Lung (tissue), 12 donors: ENCODE measurements around the gene NEUROD6. TPM values are rescaled to one million over a fixed set of nuclear protein-coding genes. Genes with fewer than 3 reads are reported as not detected.

Experiments used
- ATAC-seq: fragments of 200-7000 bp; cut with Tn5 transposase; one replicate; pipeline ENCODE4 v1.9.1; 2020; ENCODE audit warnings: moderate number of reproducible peaks; ENCODE audit not compliant: insufficient read depth, low FRiP score
- DNase-seq, 3 donors: peaks; one replicate each; pipeline ENCODE4 v3.0.0-alpha.2; 2013 to 2017
- H3K27ac ChIP-seq, 2 donors: one replicate each; pipeline ENCODE4 v1.5.1; 2013; ENCODE audit warnings: mild to moderate bottlenecking in 2 of 2, moderate library complexity in 2 of 2, control low read depth in 1 of 2, inconsistent platforms in 1 of 2, low read depth in 1 of 2, low read length in 1 of 2
- H3K27me3 ChIP-seq, 3 donors: one replicate each; pipeline ENCODE4 v1.5.1; 2013; ENCODE audit warnings: low read length in 2 of 3; ENCODE audit not compliant: control insufficient read depth in 3 of 3, insufficient read depth in 3 of 3
- H3K36me3 ChIP-seq, 4 donors: one replicate each; pipeline ENCODE4 v1.5.1; 2013; ENCODE audit warnings: low read length in 4 of 4, mild to moderate bottlenecking in 1 of 4, moderate library complexity in 1 of 4; ENCODE audit not compliant: control insufficient read depth in 4 of 4, insufficient read depth in 4 of 4
- H3K4me1 ChIP-seq, 5 donors: one replicate each; pipeline ENCODE4 v1.5.1; 2013; ENCODE audit warnings: low read length in 5 of 5, mild to moderate bottlenecking in 2 of 5, moderate library complexity in 1 of 5; ENCODE audit not compliant: control insufficient read depth in 5 of 5, insufficient read depth in 5 of 5
- H3K4me3 ChIP-seq: one replicate; pipeline ENCODE4 v1.5.1; 2013; ENCODE audit warnings: mild to moderate bottlenecking, control low read depth, moderate library complexity
- H3K9ac ChIP-seq, 2 donors: one replicate each; pipeline ENCODE4 v1.5.1; 2013; ENCODE audit warnings: low read length in 2 of 2, control low read depth in 1 of 2; ENCODE audit not compliant: insufficient read depth in 1 of 2
- H3K9me3 ChIP-seq, 4 donors: one replicate each; pipeline ENCODE4 v1.5.1; 2013; ENCODE audit warnings: low read length in 3 of 4, mild to moderate bottlenecking in 1 of 4, moderate library complexity in 1 of 4; ENCODE audit not compliant: control insufficient read depth in 4 of 4, insufficient read depth in 3 of 4
- WGBS, 2 donors: extraction: QIAGEN DNeasy Blood & Tissue Kit; methylation state at CpG; one replicate each; pipeline ENCODE4 v1.1.7; 2013; 5-methylcytosine and 5-hydroxymethylcytosine counted together
- polyA plus RNA-seq, 2 donors: library from polyadenylated mRNA; stranded (reverse); fragments of 200-250 nt; gene quantifications; one replicate each; pipeline ENCODE4 v1.2.1, GENCODE V29; 2013
- total RNA-seq, 2 donors: library from RNA; depleted of rRNA in 1 of 2; stranded (reverse); fragments of >200 nt in 1 of 2; gene quantifications; one replicate each; pipeline ENCODE4 v1.2.1, GENCODE V29; 2014 to 2021
- TF ChIP-seq, protein P1 (sequence below): IDR thresholded peaks from 2 replicates; pipeline ENCODE4 v1.5.1; 2012; ENCODE audit warnings: mild to moderate bottlenecking; ENCODE audit errors: control extremely low read depth, extremely low read depth
- donor health status: control.
- donor health status: control.
- donor health status: Bipolar disorder and iron deficiency.
- donor health status: healthy.
- donor health status: DM: yes; HTN: yes; CAD: no.

The NEUROD6 gene
- total and polyA plus RNA-seq, 4 donors = not detected

DNA sequence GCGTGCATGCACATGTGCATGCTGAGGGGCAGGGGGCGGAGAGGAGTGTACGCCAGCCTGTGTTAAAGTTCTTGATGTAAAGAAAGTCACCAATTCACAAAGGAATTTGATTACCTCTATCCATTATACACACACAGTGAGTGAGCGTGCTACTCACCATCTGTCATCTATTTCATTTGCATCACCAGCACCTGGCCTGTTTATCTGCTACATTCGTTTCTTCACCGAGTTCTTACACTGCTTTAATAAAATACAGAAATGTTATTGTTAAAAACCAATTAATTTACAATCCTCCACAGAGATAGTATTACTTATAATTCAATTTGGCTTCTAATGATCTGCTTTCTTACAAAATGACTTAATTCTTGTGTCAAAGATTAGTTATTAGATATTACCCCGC, 32.6 kb downstream of the NEUROD6 start:
- Histone ChIP-seq H3K27me3 (no peaks in the 10 kb centered on the region), H3K36me3 (no peaks in the 10 kb centered on the region), H3K27ac (no peak overlapping the region), H3K9ac (no peak overlapping the region), H3K9me3 (no peaks in the 10 kb centered on the region), H3K4me1 (peaks cover 0 to 38% (median 12%) of the 10 kb centered on the region in 5 donors), H3K4me3 (no peak overlapping the region)
- 76 to 92% methylated on average over 7 of the region's 7 CpGs for WGBS, 2 donors
- ATAC-seq (no peak), DNase-seq (no peak)
- TF ChIP-seq, protein P1, sequence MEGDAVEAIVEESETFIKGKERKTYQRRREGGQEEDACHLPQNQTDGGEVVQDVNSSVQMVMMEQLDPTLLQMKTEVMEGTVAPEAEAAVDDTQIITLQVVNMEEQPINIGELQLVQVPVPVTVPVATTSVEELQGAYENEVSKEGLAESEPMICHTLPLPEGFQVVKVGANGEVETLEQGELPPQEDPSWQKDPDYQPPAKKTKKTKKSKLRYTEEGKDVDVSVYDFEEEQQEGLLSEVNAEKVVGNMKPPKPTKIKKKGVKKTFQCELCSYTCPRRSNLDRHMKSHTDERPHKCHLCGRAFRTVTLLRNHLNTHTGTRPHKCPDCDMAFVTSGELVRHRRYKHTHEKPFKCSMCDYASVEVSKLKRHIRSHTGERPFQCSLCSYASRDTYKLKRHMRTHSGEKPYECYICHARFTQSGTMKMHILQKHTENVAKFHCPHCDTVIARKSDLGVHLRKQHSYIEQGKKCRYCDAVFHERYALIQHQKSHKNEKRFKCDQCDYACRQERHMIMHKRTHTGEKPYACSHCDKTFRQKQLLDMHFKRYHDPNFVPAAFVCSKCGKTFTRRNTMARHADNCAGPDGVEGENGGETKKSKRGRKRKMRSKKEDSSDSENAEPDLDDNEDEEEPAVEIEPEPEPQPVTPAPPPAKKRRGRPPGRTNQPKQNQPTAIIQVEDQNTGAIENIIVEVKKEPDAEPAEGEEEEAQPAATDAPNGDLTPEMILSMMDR = no peak

DNA sequence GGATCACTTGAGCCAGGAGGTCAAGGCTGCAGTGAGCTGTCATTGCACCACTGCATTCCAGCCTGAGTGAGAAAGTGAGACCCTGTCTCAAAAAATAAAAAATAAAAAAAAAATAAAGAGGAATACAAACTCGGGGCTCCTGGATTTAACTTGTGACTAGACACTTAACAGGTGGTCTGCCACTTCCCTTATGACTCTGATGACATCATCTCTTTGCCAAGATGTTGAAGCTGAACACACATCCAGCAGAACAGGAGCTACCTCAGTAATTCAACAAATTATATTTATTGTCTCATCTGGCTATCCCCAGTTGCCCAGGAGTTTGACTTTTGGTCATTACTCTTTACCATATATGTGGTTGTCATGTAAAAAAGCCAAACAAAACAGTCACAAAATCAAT, 35.3 kb downstream of the NEUROD6 start:
- no peaks in the 10 kb centered on the region for H3K27me3 ChIP-seq
- no peak overlapping the region for H3K4me3 ChIP-seq
- H3K36me3 ChIP-seq = no peaks in the 10 kb centered on the region
- peaks cover 0 to 22% (median under 1%) of the 10 kb centered on the region in 5 donors for H3K4me1 ChIP-seq
- H3K9me3 ChIP-seq = no peaks in the 10 kb centered on the region
- ATAC-seq (no peak), DNase-seq (no peak)
- H3K27ac ChIP-seq = no peak overlapping the region
- 44 to 59% methylated on average over 1 of the region's 1 CpG for WGBS, 2 donors
- TF ChIP-seq, protein P1 = no peak
- no peak overlapping the region for H3K9ac ChIP-seq

DNA sequence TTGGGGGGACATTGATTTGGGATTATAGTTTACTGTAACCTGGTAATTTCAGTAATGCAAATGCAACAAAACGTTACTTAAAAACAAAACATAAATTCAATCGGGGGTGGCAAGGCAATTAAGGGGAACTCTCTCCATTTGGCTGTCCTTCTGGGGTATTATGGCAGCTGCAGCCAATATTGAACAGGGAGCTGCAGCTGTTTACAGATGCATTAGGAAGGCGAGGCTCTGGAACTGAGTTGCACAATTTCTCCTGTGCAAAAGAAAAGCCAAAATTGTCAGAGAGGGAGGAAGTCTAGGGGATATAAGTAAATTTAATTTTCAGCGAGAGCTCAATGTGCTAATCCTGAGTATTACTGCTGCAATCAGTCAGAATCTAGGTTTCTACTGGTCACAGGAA, 36.1 kb downstream of the NEUROD6 start:
- peaks cover 0 to under 1% (median 0%) of the 10 kb centered on the region in 4 donors for H3K9me3 ChIP-seq
- WGBS, 2 donors = 62 to 67% methylated on average over 4 of the region's 4 CpGs
- H3K4me3 ChIP-seq = no peak overlapping the region
- H3K9ac ChIP-seq = no peak overlapping the region
- no peak for ATAC-seq
- H3K27me3 ChIP-seq = no peaks in the 10 kb centered on the region
- TF ChIP-seq, protein P1 = no peak
- H3K36me3 ChIP-seq = no peaks in the 10 kb centered on the region
- DNase-seq = peak; percentile 58 to 86 (median 81)
- H3K4me1 ChIP-seq = peaks cover 0 to 16% (median 0%) of the 10 kb centered on the region in 5 donors
- H3K27ac ChIP-seq = no peak overlapping the region

DNA sequence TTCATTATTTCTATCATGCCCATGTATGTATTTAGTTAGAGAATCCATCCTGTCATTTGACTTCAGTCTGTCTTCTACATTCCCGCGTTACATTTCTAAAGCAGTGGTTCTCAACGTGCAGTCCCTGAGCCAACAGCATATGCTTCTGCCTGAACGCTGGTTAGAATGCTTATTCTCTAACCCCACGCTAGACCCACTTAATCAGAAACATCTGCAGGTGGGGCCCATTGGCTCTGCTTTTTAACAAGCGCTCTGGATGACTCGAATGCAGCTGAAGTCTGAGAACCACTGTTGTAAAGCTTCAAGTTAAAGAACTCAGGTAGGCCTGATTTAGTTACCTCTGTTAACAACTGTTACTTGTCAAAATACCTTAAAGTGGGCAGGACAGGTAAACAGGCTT, 38.2 kb downstream of the NEUROD6 start:
- TF ChIP-seq, protein P1 = no peak
- WGBS, 2 donors = 89% methylated on average over 7 of the region's 7 CpGs

More for the DNA sequence above, 38.2 kb downstream of the NEUROD6 start:
- no peak overlapping the region for H3K9ac ChIP-seq
- H3K36me3 ChIP-seq = no peaks in the 10 kb centered on the region
- H3K27me3 ChIP-seq = no peaks in the 10 kb centered on the region
- ATAC-seq (no peak), DNase-seq (no peak)
- H3K4me1 ChIP-seq = peaks cover 0 to 16% (median 0%) of the 10 kb centered on the region in 5 donors
- no peak overlapping the region for H3K4me3 ChIP-seq
- H3K27ac ChIP-seq = no peak overlapping the region
- H3K9me3 ChIP-seq = peaks cover 0 to 3% (median under 1%) of the 10 kb centered on the region in 4 donors
